Astrocyte of the spinal cord (primary cell): ENCODE measurements around the gene BLM.

Source experiments
- DNase-seq: peaks from one replicate; pipeline ENCODE4 v3.0.0; 2011; ENCODE audit warnings: low read depth, low spot score
- H3K4me3 ChIP-seq: 2 replicates; pipeline ENCODE4 v1.5.1; 2011; ENCODE audit warnings: low read depth, mild to moderate bottlenecking, low read length, moderate library complexity
- CTCF ChIP-seq: IDR thresholded peaks from 2 replicates; pipeline ENCODE4 v1.5.1; 2012; ENCODE audit warnings: low read depth, mild to moderate bottlenecking, low read length, inconsistent platforms
- in situ Hi-C: cut with HindIII; loops from 2 replicates; pipeline ENCODE4 v1.10.0; 2017; ENCODE audit warnings: low sequenced_read_pairs

BLM gene

GRCh38 chr15:90710436-90711027 is 6.6 kb upstream of the BLM start:
- no peak for DNase-seq
- in situ Hi-C loops, result no loop called here
- no peak for TF ChIP-seq CTCF
- H3K4me3 ChIP-seq, result no peak overlapping the region

GRCh38 chr15:90711418-90711824 is 5.7 kb upstream of the BLM start:
- H3K4me3 ChIP-seq, result no peak overlapping the region
- no peak for DNase-seq
- in situ Hi-C loops, result no loop called here
- TF ChIP-seq CTCF, result no peak

- no peak for DNase-seq
- TF ChIP-seq CTCF, result no peak
- in situ Hi-C loops, result no loop called here
- H3K4me3 ChIP-seq, result no peak overlapping the region
Measured at GRCh38 chr15:90711842-90712241, 5.3 kb upstream of the BLM start.

GRCh38 chr15:90713081-90713480 is 4.1 kb upstream of the BLM start:
- in situ Hi-C loops, result no loop called here
- TF ChIP-seq CTCF, result no peak
- DNase-seq, result no peak
- H3K4me3 ChIP-seq, result no peak overlapping the region

- peak overlapping the region; percentile 81 for H3K4me3 ChIP-seq
- no peak for DNase-seq
- no peak for TF ChIP-seq CTCF
- in situ Hi-C loops, result no loop called here
Measured at GRCh38 chr15:90716317-90716975, 700 bp upstream of the BLM start.

GRCh38 chr15:90718232-90718631 is 1.1 kb downstream of the BLM start:
- peak overlapping the region; percentile 81 for H3K4me3 ChIP-seq
- no peak for DNase-seq
- TF ChIP-seq CTCF, result no peak
- in situ Hi-C loops, result no loop called here

- in situ Hi-C loops, result no loop called here
- no peak for TF ChIP-seq CTCF
- H3K4me3 ChIP-seq, result no peak overlapping the region
- DNase-seq, result no peak
Measured at GRCh38 chr15:90720131-90720530, 3.0 kb downstream of the BLM start.
